ENCODE data around the gene TRAF1.

- TF ChIP-seq CTCF (IDR thresholded peaks at IDR 0.05) = no peak
- TF ChIP-seq POLR2A (IDR thresholded peaks at IDR 0.05) = no peak
These were observed 64.7 kb downstream of the TRAF1 start for GRCh38 chr9:120861935-120862334.
